ENCODE measurements around the gene NPHP1. TPM values are rescaled to one million over a fixed set of nuclear protein-coding genes. Genes with fewer than 3 reads are reported as not detected.
"Not testable (repeated sequence)": the region's sequence is repeated elsewhere in the genome, so short reads cannot be mapped to it uniquely, and the experiment has no call there.

Gene NPHP1
- 1.6 and 1.9 TPM in 2 replicates for total RNA-seq (2014; rRNA removed; shearing (Covaris generic))

GRCh38 chr2:110204408-110205385, at the start of gene NPHP1:
Gene NPHP1, minus strand, starts transcription at chr2:110205013. Its CDS starts 45 bp downstream, at chr2:110204968.
- Histone ChIP-seq H3K27me3 (ENCODE audit: control insufficient read depth, insufficient read depth, low read length) (no peaks in the 10 kb centered on the region), H3K36me3 (replicated peaks; ENCODE audit: control insufficient read depth, insufficient read depth, low read length) (no peaks in the 10 kb centered on the region), H3K4me3 (ENCODE audit: insufficient read depth, low read depth, low read length) (peak within 1 kb of the TSS; percentile 80)
- DNase-seq: peak; percentile 95

GRCh38 chr2:110248081-110248795, 43.4 kb upstream of the NPHP1 start:
- H3K27me3 ChIP-seq (ENCODE audit: control insufficient read depth, insufficient read depth, low read length); H3K4me3 ChIP-seq (ENCODE audit: insufficient read depth, low read depth, low read length); DNase-seq; H3K36me3 ChIP-seq (replicated peaks; ENCODE audit: control insufficient read depth, insufficient read depth, low read length): not testable (repeated sequence)

DNA sequence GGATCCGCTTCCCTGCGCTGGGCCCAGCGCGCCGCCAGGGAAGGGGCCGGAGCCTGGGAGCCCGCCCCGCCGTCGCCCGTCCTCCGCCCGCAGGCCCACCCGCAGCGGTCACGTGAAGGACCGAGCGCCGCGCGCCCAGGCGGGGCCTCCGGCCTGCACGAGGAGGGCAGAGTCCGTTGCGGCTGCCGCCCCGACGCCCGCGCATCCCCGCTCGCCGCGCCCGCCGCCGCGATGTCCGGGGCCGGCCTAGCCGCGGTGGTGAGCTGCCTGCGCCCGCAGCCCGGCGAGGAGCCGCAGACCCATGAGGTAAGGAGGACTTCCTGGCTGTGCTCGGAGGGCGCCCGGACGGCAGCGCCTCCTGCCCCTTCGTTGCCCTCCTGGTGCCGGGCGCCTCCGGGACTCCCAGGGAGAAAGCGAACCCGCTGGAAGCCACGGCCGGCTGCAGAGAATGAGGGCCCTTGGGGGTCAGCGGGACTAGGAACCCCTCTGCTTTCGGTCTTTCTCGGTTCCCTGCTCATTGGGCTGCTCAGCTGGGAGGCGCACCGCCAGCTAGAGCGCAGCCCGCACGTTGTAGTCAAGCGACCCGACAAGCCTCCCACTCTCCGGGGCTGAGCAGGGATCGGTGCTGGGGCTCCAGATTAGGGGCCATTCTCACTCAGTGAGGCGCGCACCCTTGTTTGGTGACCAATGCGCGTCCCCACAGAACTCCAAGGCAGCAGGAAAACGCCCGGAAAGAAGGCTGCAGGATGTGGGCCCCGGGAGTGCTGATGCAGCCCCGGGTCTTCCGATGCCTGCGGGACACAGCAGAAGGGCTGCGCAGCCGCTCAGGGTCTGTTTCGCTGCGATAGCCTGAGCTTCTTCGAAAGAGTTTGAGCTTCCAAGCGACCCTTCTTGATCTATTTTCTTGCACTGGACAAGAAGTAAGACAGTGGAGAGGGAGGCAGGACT, 40.9 kb upstream of the NPHP1 start:
- not testable (repeated sequence) for H3K36me3 ChIP-seq (replicated peaks; ENCODE audit: control insufficient read depth, insufficient read depth, low read length); DNase-seq; H3K27me3 ChIP-seq (ENCODE audit: control insufficient read depth, insufficient read depth, low read length); H3K4me3 ChIP-seq (ENCODE audit: insufficient read depth, low read depth, low read length)

DNA sequence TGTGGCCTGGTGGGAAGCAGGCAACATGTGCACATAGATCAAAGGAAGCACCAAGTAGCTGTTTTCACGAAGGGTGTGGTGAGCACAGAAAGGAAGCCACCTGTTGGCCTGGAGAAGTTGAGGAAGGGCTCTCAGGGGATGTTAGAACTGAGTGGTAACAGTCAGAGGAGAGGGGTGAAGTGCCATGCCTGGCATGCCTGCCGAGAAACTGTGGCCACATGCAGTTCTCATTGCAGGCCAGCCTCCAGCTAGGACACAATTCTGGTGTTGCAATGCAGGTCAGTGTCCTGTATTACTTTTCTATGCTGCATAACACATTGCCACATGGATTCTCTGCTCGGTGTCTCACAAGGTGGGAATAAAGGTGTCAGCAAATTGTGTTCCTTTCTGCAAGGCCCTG, 38.5 kb upstream of the NPHP1 start:
- not testable (repeated sequence) for H3K4me3 ChIP-seq (ENCODE audit: insufficient read depth, low read depth, low read length); H3K27me3 ChIP-seq (ENCODE audit: control insufficient read depth, insufficient read depth, low read length); DNase-seq; H3K36me3 ChIP-seq (replicated peaks; ENCODE audit: control insufficient read depth, insufficient read depth, low read length)

DNA sequence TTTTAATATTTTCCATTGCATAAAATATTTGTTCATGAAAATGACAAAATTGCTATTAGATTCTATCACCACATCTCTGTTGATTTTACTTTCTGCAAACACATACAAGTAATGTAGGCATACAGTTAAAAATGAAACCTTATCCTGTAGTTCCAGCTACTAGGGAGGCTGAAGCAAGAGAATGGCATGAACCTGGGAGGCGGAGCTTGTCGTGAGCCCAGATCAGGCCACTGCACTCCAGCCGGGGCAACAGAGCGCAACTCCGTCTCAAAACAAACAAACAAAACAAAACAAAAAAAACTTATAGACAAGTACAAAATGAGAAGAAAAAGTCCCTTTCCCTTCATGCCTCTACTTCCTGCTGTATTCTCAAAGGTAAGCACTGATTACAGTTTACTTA, 29.7 kb upstream of the NPHP1 start:
- not testable (repeated sequence) for H3K4me3 ChIP-seq (ENCODE audit: insufficient read depth, low read depth, low read length); DNase-seq; H3K27me3 ChIP-seq (ENCODE audit: control insufficient read depth, insufficient read depth, low read length); H3K36me3 ChIP-seq (replicated peaks; ENCODE audit: control insufficient read depth, insufficient read depth, low read length)

GRCh38 chr2:110229886-110230285, 25.1 kb upstream of the NPHP1 start:
- H3K36me3 ChIP-seq (replicated peaks; ENCODE audit: control insufficient read depth, insufficient read depth, low read length); H3K27me3 ChIP-seq (ENCODE audit: control insufficient read depth, insufficient read depth, low read length); H3K4me3 ChIP-seq (ENCODE audit: insufficient read depth, low read depth, low read length); DNase-seq: not testable (repeated sequence)

- H3K27me3 ChIP-seq (ENCODE audit: control insufficient read depth, insufficient read depth, low read length); H3K36me3 ChIP-seq (replicated peaks; ENCODE audit: control insufficient read depth, insufficient read depth, low read length); H3K4me3 ChIP-seq (ENCODE audit: insufficient read depth, low read depth, low read length); DNase-seq: not testable (repeated sequence)
Observed at GRCh38 chr2:110222626-110223025, 17.8 kb upstream of the NPHP1 start.

DNA sequence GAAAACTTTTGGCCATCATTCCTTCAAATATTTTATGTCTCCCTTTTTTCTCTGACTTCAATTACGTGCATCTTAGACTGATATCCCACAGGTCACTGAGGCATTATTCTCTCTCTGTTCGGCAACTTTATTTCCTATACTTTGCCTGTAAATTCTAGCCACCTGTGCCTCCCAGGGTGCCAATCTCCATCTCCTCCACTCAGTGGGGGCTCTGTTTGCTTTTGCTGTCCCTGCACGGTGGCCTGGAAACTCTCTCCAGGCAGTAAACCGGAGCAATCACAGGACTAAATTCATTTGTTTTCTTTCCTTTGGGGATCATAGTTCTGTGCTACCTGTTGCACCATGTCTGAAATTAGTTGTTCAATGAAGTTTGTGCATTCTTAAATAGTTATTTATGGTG, 17.1 kb upstream of the NPHP1 start:
- DNase-seq: no peak
- Histone ChIP-seq H3K4me3 (ENCODE audit: insufficient read depth, low read depth, low read length) (no peak overlapping the region), H3K27me3 (ENCODE audit: control insufficient read depth, insufficient read depth, low read length) (no peaks in the 10 kb centered on the region; the same call in 1 of the 2 replicates), H3K36me3 (replicated peaks; ENCODE audit: control insufficient read depth, insufficient read depth, low read length) (no peaks in the 10 kb centered on the region)

- no peak for DNase-seq
- Histone ChIP-seq H3K4me3 (ENCODE audit: insufficient read depth, low read depth, low read length) (no peak overlapping the region), H3K36me3 (replicated peaks; ENCODE audit: control insufficient read depth, insufficient read depth, low read length) (no peaks in the 10 kb centered on the region), H3K27me3 (ENCODE audit: control insufficient read depth, insufficient read depth, low read length) (no peaks in the 10 kb centered on the region; the same call in 1 of the 2 replicates)
Observed at GRCh38 chr2:110220190-110220564, 15.4 kb upstream of the NPHP1 start.

DNA sequence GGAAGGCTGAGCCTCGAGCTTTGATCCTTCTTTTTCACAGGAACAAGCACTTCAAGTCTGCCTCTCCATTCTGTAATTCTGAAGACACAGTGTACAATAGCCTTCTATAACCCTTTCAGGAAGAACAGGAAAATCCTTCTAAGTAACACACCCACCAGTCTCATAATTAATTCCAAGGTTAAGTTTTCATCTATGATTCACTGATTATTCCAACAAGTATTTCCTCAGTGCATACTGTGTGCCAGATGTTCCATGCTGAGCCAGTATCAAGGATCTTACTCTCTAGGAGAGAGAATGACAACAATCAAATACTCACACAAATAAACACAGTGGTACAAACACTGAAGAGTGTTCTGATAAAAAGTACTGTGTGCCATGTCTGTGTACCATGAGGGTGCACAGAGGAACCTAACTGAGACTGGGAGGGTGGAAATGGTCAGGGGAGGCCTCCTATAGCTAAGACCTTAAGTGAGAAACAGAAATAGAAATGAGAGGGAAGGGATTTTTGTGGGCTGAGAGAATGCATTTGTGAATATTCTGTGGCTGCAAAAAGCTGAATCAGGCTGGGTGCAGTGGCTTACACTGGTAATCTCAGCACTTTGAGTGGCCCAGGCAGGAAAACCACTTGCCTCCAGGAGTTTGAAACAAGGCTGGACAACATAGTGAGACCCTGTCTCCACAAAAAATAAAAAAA, 14.8 kb upstream of the NPHP1 start:
- Histone ChIP-seq H3K27me3 (ENCODE audit: control insufficient read depth, insufficient read depth, low read length) (no peaks in the 10 kb centered on the region; the same call in 1 of the 2 replicates), H3K4me3 (ENCODE audit: insufficient read depth, low read depth, low read length) (no peak overlapping the region), H3K36me3 (replicated peaks; ENCODE audit: control insufficient read depth, insufficient read depth, low read length) (no peaks in the 10 kb centered on the region)
- no peak for DNase-seq

DNA sequence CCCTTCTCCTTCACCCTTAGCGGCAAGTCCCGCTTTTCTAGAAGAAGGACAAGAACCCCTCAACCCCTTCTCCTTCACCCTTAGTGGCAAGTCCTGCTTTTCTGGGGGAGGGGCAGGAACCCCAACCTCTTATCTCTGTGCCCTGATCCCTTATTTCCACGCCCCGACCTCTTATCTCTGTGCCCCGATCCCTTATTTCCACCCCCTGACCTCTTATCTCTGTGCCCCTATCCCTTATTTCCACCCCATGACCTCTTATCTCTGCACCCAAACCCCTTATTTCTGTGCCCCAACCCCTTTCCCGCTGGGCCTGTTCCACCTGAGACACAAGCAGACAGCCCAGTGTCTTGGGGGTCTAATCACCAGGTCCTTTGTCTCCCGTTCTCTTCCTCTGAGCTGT, 14.1 kb upstream of the NPHP1 start:
- DNase-seq; H3K27me3 ChIP-seq (ENCODE audit: control insufficient read depth, insufficient read depth, low read length); H3K4me3 ChIP-seq (ENCODE audit: insufficient read depth, low read depth, low read length); H3K36me3 ChIP-seq (replicated peaks; ENCODE audit: control insufficient read depth, insufficient read depth, low read length): not testable (repeated sequence)

- no peaks in the 10 kb centered on the region; the same call in 1 of the 2 replicates for H3K27me3 ChIP-seq (ENCODE audit: control insufficient read depth, insufficient read depth, low read length)
- DNase-seq: no peak
- no peak overlapping the region for H3K4me3 ChIP-seq (ENCODE audit: insufficient read depth, low read depth, low read length)
- no peaks in the 10 kb centered on the region for H3K36me3 ChIP-seq (replicated peaks; ENCODE audit: control insufficient read depth, insufficient read depth, low read length)
Observed at GRCh38 chr2:110216803-110217202, 12.0 kb upstream of the NPHP1 start.

DNA sequence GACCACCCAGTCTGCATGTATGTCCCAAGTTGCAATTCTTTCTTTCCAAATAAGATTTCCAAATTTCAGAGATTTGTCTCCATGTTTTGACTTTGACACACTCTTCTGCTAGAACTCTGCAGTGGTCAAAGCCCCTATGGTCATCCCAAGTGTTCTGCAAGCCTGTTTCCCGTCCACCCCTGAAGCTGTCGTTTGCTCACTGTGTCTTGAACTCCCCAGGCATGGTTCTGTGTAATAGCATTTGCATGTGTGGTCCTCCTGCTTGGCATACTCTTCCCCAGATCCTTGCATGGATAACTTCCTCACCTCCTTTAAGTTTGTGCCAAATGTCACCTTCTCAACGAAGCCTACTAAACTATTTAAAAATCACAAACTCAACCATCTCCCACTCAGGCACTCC, 11.4 kb upstream of the NPHP1 start:
- Histone ChIP-seq H3K4me3 (ENCODE audit: insufficient read depth, low read depth, low read length) (no peak overlapping the region), H3K36me3 (replicated peaks; ENCODE audit: control insufficient read depth, insufficient read depth, low read length) (no peaks in the 10 kb centered on the region), H3K27me3 (ENCODE audit: control insufficient read depth, insufficient read depth, low read length) (no peaks in the 10 kb centered on the region; the same call in 1 of the 2 replicates)
- no peak for DNase-seq

Measured in H7 (cell line).